MCF 10A (cell line): ENCODE measurements around the gene CTNNA2. TPM values are rescaled to one million over a fixed set of nuclear protein-coding genes. Genes with fewer than 3 reads are reported as not detected.

Experiments used
- BruUV-seq: library from RNA; stranded (reverse); fragments of 400-500 nt; replicated peaks from 2 replicates; lab custom pipeline; 2021; lab: Mats Ljungman, UMichigan
- CTCF ChIA-PET: fragments of 300-600 bp; sonication (Branson Sonifier 250); formaldehyde crosslinking; extraction: SDS; loops from one replicate; lab custom pipeline; 2021; ENCODE audit warnings: antibody characterized with exemption, inconsistent platforms; lab: Yijun Ruan, JAX
- POLR2A ChIA-PET: fragments of 300-600, 350-650 bp; sonication (Branson Sonifier 250); formaldehyde crosslinking; extraction: SDS; loops from one replicate; lab custom pipeline; 2020; ENCODE audit warnings: antibody characterized with exemption, inconsistent platforms; lab: Yijun Ruan, JAX
- DNase-seq: peaks from one replicate; pipeline ENCODE4 v3.0.0-alpha.2; 2018; ENCODE audit not compliant: unreplicated experiment
- H3K27ac Mint-ChIP-seq: one replicate; pipeline ENCODE4 v1.8.0; 2022; ENCODE audit warnings: mild to moderate bottlenecking, low read depth, mixed read lengths; ENCODE audit not compliant: unreplicated experiment
- H3K27me3 Mint-ChIP-seq: one replicate; pipeline ENCODE4 v1.8.0; 2022; ENCODE audit warnings: mixed read lengths; ENCODE audit not compliant: insufficient read depth, unreplicated experiment
- H3K36me3 Mint-ChIP-seq: one replicate; pipeline ENCODE4 v1.8.0; 2022; ENCODE audit warnings: mild to moderate bottlenecking, moderate library complexity, mixed read lengths; ENCODE audit not compliant: insufficient read depth, unreplicated experiment
- H3K4me1 Mint-ChIP-seq: one replicate; pipeline ENCODE4 v1.8.0; 2022; ENCODE audit warnings: mixed read lengths; ENCODE audit not compliant: insufficient read depth, unreplicated experiment
- H3K4me3 Mint-ChIP-seq: one replicate; pipeline ENCODE4 v1.8.0; 2022; ENCODE audit warnings: mild to moderate bottlenecking, moderate library complexity, mixed read lengths; ENCODE audit not compliant: unreplicated experiment
- H3K9me3 Mint-ChIP-seq: one replicate; pipeline ENCODE4 v1.8.0; 2022; ENCODE audit warnings: mixed read lengths; ENCODE audit not compliant: unreplicated experiment
- CTCF ChIP-seq: fragments of 200-600 bp; IDR thresholded peaks from one replicate; pipeline ENCODE4 v1.8.0; 2022; ENCODE audit warnings: antibody characterized with exemption, mild to moderate bottlenecking; ENCODE audit not compliant: unreplicated experiment
- intact Hi-C: fragments of 100-400 bp; cut with micrococcal nuclease; formaldehyde crosslinking; loops from 2 replicates; pipeline ENCODE4 v1.14.1; 2022
- total RNA-seq: library from RNA; stranded (reverse); gene quantifications from 2 replicates; pipeline ENCODE4 v1.2.3, GENCODE V29; 2022

CTNNA2 gene
- total RNA-seq, 1 experiment from 2014 or later: not detected

GRCh38 chr2:80475970-80476369, 963.1 kb downstream of the CTNNA2 start:
- H3K4me1 Mint-ChIP-seq: no peaks in the 10 kb centered on the region

DNA sequence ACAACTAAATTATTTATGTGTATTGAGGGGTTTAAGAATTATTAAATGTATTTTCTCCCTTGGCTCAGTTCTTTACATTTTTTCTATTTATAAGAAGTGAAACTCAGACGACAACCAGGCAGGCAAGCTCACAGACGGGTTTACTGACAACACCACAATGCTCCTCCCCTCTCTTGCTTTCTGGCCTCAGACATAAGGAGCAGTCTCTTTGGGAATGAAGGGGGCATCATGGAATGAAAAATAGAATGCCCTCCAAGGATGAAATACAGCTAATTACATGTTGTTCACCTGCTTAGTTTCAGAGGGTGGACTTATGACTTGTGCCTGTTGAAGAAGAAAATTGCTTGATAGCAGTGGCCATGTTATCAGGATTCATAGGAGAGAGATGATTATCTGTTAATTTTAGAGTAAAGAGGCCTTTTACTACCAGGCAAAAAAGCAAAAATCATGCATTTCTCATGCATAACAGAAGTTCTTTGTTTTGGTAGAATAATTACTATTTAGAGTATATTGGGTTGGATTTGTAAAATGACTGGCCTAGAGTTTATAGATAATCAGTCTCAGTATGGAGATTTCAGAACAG, 963.8 kb downstream of the CTNNA2 start:
- no peak for DNase-seq
- Mint-ChIP-seq H3K4me1 (no peaks in the 10 kb centered on the region), H3K9me3 (no peaks in the 10 kb centered on the region), H3K27me3 (no peaks in the 10 kb centered on the region), H3K27ac (no peak overlapping the region), H3K4me3 (no peak overlapping the region), H3K36me3 (no peaks in the 10 kb centered on the region)
- no peak for TF ChIP-seq CTCF
- POLR2A ChIA-PET: interaction anchor here (0.5 to 0.6 kb wide), 2 partner anchors 72 to 176 kb away, joined by 3 to 5 read pairs; no protein-coding TSS in a partner anchor
- no TSS peak for BruUV-seq
- CTCF ChIA-PET: no interaction called here
- intact Hi-C loops: no loop called here

More at GRCh38 chr2:80475970-80476369, 963.1 kb downstream of the CTNNA2 start:
- Mint-ChIP-seq H3K27me3 (no peaks in the 10 kb centered on the region), H3K9me3 (no peaks in the 10 kb centered on the region), H3K4me3 (no peak overlapping the region), H3K36me3 (no peaks in the 10 kb centered on the region), H3K27ac (no peak overlapping the region)
- intact Hi-C loops: no loop called here
- DNase-seq: no peak
- ChIA-PET POLR2A (interaction anchor here (0.6 kb wide), 1 partner anchor 72 kb away, joined by 5 read pairs; no protein-coding TSS in a partner anchor), CTCF (no interaction called here)
- no TSS peak for BruUV-seq
- TF ChIP-seq CTCF: no peak

DNA sequence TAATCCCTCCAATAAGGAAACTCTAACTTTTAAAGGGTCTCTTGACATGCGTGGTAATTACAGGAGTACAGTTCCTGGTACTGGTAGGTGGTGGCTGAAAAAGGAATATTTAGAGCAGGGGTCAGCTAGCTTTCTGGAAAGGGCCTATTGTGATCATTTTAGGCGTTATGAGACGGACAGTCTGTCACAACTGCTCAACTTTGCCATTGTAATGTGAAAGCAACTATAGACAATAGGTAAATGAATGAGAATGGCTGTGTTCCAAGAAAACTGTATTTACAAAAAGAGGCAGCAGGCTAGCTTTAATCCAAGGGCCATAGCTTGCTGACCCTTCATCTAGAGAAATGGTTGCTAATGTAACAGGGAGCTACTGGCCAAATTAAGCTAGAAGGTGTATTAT, 969.4 kb downstream of the CTNNA2 start:
- intact Hi-C loops: no loop called here
- no peaks in the 10 kb centered on the region for H3K9me3 Mint-ChIP-seq
- no peak overlapping the region for H3K4me3 Mint-ChIP-seq
- no peak for TF ChIP-seq CTCF
- no peaks in the 10 kb centered on the region for H3K4me1 Mint-ChIP-seq
- no peak overlapping the region for H3K27ac Mint-ChIP-seq
- no peak for DNase-seq
- H3K36me3 Mint-ChIP-seq: no peaks in the 10 kb centered on the region
- ChIA-PET CTCF (interaction anchor here (0.5 to 0.6 kb wide), 2 partner anchors 155 to 410 kb away, joined by 3 read pairs; no protein-coding TSS in a partner anchor), POLR2A (no interaction called here)
- H3K27me3 Mint-ChIP-seq: no peaks in the 10 kb centered on the region
- BruUV-seq: no TSS peak

- CTCF ChIA-PET: interaction anchor here (0.6 kb wide), 1 partner anchor 1269 kb away, joined by 3 read pairs; no protein-coding TSS in a partner anchor
- no peak overlapping the region for H3K4me3 Mint-ChIP-seq
- peak overlapping the region; percentile 21 for H3K27ac Mint-ChIP-seq
- POLR2A ChIA-PET: no interaction called here
- no peaks in the 10 kb centered on the region for H3K36me3 Mint-ChIP-seq
- BruUV-seq: no TSS peak
- H3K27me3 Mint-ChIP-seq: no peaks in the 10 kb centered on the region
- H3K4me1 Mint-ChIP-seq: peaks cover 8% of the 10 kb centered on the region
- no peaks in the 10 kb centered on the region for H3K9me3 Mint-ChIP-seq
- peak; percentile 84 for DNase-seq
- intact Hi-C loops: no loop called here
- no peak for TF ChIP-seq CTCF
Measured at GRCh38 chr2:80489717-80490116, 976.9 kb downstream of the CTNNA2 start.
